SK-N-MC (cell line): ENCODE data around the gene DLEC1.

Experiments
- DNase-seq: peaks from one replicate; pipeline ENCODE4 v3.0.0-alpha.2; 2011; ENCODE audit warnings: low read depth, low spot score
- H3K27ac ChIP-seq: fragments of 200-600 bp; sonication (generic); 2 replicates; pipeline ENCODE4 v1.5.1; 2016; ENCODE audit warnings: mixed run types
- H3K36me3 ChIP-seq: fragments of 200-600 bp; sonication (generic); 2 replicates; pipeline ENCODE4 v1.6.1; 2017; ENCODE audit warnings: antibody characterized with exemption, low read length, mixed read lengths; ENCODE audit not compliant: insufficient read depth
- H3K4me3 ChIP-seq: fragments of 200-600 bp; sonication (generic); 2 replicates; pipeline ENCODE4 v1.5.1; 2016
- H3K9ac ChIP-seq: fragments of 200-600 bp; sonication (generic); 2 replicates; pipeline ENCODE4 v1.8.0; 2017; ENCODE audit warnings: mixed run types, mixed read lengths; ENCODE audit not compliant: insufficient read length
- H3K9me3 ChIP-seq: fragments of 200-600 bp; sonication (generic); 2 replicates; pipeline ENCODE4 v1.6.1; 2017; ENCODE audit warnings: low read depth, mild to moderate bottlenecking, antibody characterized with exemption, low read length, moderate library complexity, mixed read lengths
- EZH2 ChIP-seq: fragments of 200-600 bp; sonication (generic); IDR thresholded peaks from one replicate; pipeline ENCODE4 v1.6.1; 2017; ENCODE audit warnings: antibody characterized with exemption
- FOXP2 ChIP-seq: optimal IDR thresholded peaks from 2 replicates; pipeline ENCODE3; 2011; ENCODE audit warnings: mild to moderate bottlenecking, moderate library complexity; ENCODE audit not compliant: insufficient read depth; ENCODE audit errors: extremely low read length, control extremely low read depth
- POLR2AphosphoS5 ChIP-seq: IDR thresholded peaks from 2 replicates; pipeline ENCODE4 v1.6.1; 2012; ENCODE audit warnings: mild to moderate bottlenecking, low read depth, low read length, borderline replicate concordance

DLEC1 gene

GRCh38 chr3:38146504-38146903, 107.5 kb downstream of the DLEC1 start:
- no peak for DNase-seq
- Histone ChIP-seq H3K9ac (no peak overlapping the region), H3K4me3 (no peak overlapping the region), H3K27ac (no peak overlapping the region), H3K36me3 (no peaks in the 10 kb centered on the region), H3K9me3 (no peaks in the 10 kb centered on the region)
- no peak for TF ChIP-seq POLR2AphosphoS5
- no peak for TF ChIP-seq FOXP2
- no peak for TF ChIP-seq EZH2

GRCh38 chr3:38147421-38147820, 108.4 kb downstream of the DLEC1 start:
- no peak overlapping the region for H3K27ac ChIP-seq
- TF ChIP-seq FOXP2 (no peak), EZH2 (no peak), POLR2AphosphoS5 (no peak)
- no peaks in the 10 kb centered on the region for H3K9me3 ChIP-seq
- H3K9ac ChIP-seq: no peak overlapping the region
- no peak for DNase-seq
- H3K4me3 ChIP-seq: no peak overlapping the region
- no peaks in the 10 kb centered on the region for H3K36me3 ChIP-seq

GRCh38 chr3:38148311-38148882, 109.4 kb downstream of the DLEC1 start:
- TF ChIP-seq POLR2AphosphoS5: no peak
- TF ChIP-seq EZH2: no peak
- TF ChIP-seq FOXP2: no peak
- Histone ChIP-seq H3K27ac (no peak overlapping the region), H3K9ac (no peak overlapping the region), H3K9me3 (no peaks in the 10 kb centered on the region), H3K36me3 (no peaks in the 10 kb centered on the region), H3K4me3 (no peak overlapping the region)
- no peak for DNase-seq

GRCh38 chr3:38149708-38150107, 110.7 kb downstream of the DLEC1 start:
- DNase-seq: no peak
- H3K4me3 ChIP-seq: no peak overlapping the region
- H3K27ac ChIP-seq: no peak overlapping the region
- TF ChIP-seq EZH2 (no peak), FOXP2 (no peak), POLR2AphosphoS5 (no peak)
- no peak overlapping the region for H3K9ac ChIP-seq
- no peaks in the 10 kb centered on the region for H3K9me3 ChIP-seq
- no peaks in the 10 kb centered on the region for H3K36me3 ChIP-seq

GRCh38 chr3:38150780-38151528, 111.9 kb downstream of the DLEC1 start:
- TF ChIP-seq EZH2: no peak
- TF ChIP-seq POLR2AphosphoS5: no peak
- TF ChIP-seq FOXP2: no peak
- H3K4me3 ChIP-seq: no peak overlapping the region
- DNase-seq: no peak
- no peaks in the 10 kb centered on the region for H3K9me3 ChIP-seq
- H3K9ac ChIP-seq: no peak overlapping the region
- no peaks in the 10 kb centered on the region for H3K36me3 ChIP-seq
- H3K27ac ChIP-seq: no peak overlapping the region

- no peak overlapping the region for H3K4me3 ChIP-seq
- no peaks in the 10 kb centered on the region for H3K36me3 ChIP-seq
- no peak for DNase-seq
These were observed 112.8 kb downstream of the DLEC1 start for GRCh38 chr3:38151667-38152265.

GRCh38 chr3:38152609-38153008, 113.6 kb downstream of the DLEC1 start:
- Histone ChIP-seq H3K9ac (no peak overlapping the region), H3K4me3 (no peak overlapping the region), H3K36me3 (no peaks in the 10 kb centered on the region), H3K9me3 (no peaks in the 10 kb centered on the region), H3K27ac (no peak overlapping the region)
- DNase-seq: no peak
- TF ChIP-seq FOXP2 (no peak), POLR2AphosphoS5 (no peak), EZH2 (no peak)

More at GRCh38 chr3:38151667-38152265, 112.8 kb downstream of the DLEC1 start:
- no peaks in the 10 kb centered on the region for H3K9me3 ChIP-seq
- no peak overlapping the region for H3K27ac ChIP-seq
- TF ChIP-seq EZH2 (no peak), POLR2AphosphoS5 (no peak), FOXP2 (no peak)
- no peak overlapping the region for H3K9ac ChIP-seq

- no peaks in the 10 kb centered on the region for H3K9me3 ChIP-seq
- H3K27ac ChIP-seq: no peak overlapping the region
- H3K4me3 ChIP-seq: no peak overlapping the region
- no peak for DNase-seq
- no peak overlapping the region for H3K9ac ChIP-seq
- no peaks in the 10 kb centered on the region for H3K36me3 ChIP-seq
- no peak for TF ChIP-seq EZH2
- TF ChIP-seq FOXP2: no peak
- no peak for TF ChIP-seq POLR2AphosphoS5
These were observed 114.2 kb downstream of the DLEC1 start for GRCh38 chr3:38153221-38153620.

GRCh38 chr3:38154033-38154494, 115.1 kb downstream of the DLEC1 start:
- Histone ChIP-seq H3K9me3 (no peaks in the 10 kb centered on the region), H3K4me3 (no peak overlapping the region), H3K9ac (no peak overlapping the region), H3K27ac (no peak overlapping the region), H3K36me3 (no peaks in the 10 kb centered on the region)
- TF ChIP-seq FOXP2 (no peak), EZH2 (no peak), POLR2AphosphoS5 (no peak)
- DNase-seq: no peak
